Cerebellar cortex (tissue), 1 donor: ENCODE results near the gene PRSS56.

ENCODE experiments used
- DNase-seq: peaks from one replicate; pipeline ENCODE4 v3.0.0-alpha.2; 2015; ENCODE audit warnings: low spot score

Gene PRSS56

GRCh38 chr2:232486558-232487384, 33.4 kb upstream of the PRSS56 start:
- no peak for DNase-seq

- DNase-seq: no peak
Observed at GRCh38 chr2:232487385-232488096, 32.6 kb upstream of the PRSS56 start, which contains the start of gene ECEL1. TSS of gene ECEL1 (minus strand) at chr2:232487834. CDS start at chr2:232486653, 1,181 bp downstream.

- DNase-seq: no peak
Observed at GRCh38 chr2:232488097-232488711, 32.0 kb upstream of the PRSS56 start.

GRCh38 chr2:232488721-232489300, 31.4 kb upstream of the PRSS56 start:
- no peak for DNase-seq

- DNase-seq: no peak
Observed at GRCh38 chr2:232489516-232490220, 30.5 kb upstream of the PRSS56 start.

- DNase-seq: no peak
Observed at GRCh38 chr2:232490221-232491138, 29.7 kb upstream of the PRSS56 start.

DNA sequence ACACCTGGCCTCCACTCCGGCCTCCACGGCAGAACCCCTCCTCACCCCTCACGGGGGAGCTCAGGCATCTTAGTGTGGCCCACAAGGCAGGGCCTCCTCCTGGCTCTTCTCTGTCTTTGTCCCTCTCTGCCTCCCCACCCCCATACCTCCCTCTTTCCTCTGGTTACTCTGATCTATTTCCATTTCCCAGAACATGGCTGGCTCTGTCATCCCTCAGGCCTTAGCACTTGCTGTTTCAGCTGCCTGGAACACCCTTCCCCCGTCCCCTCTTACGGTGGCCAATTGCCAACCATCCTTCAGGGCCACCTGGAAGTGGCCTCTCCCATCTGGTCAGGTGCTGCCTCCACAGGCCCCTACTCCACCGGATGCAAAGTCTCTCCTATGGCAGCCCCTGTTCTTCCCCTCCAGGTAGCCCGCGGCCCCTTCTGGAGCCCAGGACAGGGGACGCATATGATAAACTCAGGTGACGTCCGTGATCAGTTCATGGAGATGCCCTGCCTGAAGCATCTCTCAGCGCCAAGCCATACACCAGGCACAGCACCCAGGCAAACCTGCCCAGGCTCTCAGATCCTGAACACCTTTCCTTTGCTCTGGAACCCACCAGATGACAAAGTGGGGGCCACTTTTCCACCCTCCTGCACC, 28.9 kb upstream of the PRSS56 start:
- no peak for DNase-seq

DNA sequence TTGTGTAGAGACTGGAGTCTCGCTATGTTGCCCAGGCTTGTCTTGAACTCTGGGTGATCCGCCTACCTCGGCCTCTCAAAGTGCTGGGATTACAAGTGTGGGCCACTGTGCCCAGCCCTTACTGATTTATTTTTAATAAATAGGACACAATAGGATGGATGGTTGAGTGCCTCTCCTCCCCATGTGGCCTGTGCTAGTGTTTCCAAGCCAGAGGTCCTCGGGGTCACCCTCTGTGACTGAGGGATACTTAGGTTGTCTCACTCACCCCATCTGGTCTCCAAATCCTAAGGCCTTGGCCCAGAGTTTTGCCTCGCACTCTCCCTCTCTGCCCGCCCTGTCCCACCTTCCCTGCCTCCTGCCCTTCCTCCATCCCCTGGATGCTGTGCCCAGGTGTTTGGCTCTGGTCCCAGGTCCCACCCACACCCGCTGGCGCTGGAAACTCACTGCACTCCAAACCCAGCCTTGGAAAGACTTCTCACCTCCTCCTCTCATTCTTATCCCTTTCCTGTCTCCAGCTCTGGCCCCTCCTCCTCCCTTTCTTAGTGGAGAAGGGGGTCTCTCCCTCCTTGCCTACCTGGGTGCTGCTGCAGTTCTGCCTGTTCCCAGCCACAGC, 27.8 kb upstream of the PRSS56 start:
- DNase-seq: no peak

GRCh38 chr2:232492963-232493700, 27.1 kb upstream of the PRSS56 start:
- DNase-seq: no peak

DNA sequence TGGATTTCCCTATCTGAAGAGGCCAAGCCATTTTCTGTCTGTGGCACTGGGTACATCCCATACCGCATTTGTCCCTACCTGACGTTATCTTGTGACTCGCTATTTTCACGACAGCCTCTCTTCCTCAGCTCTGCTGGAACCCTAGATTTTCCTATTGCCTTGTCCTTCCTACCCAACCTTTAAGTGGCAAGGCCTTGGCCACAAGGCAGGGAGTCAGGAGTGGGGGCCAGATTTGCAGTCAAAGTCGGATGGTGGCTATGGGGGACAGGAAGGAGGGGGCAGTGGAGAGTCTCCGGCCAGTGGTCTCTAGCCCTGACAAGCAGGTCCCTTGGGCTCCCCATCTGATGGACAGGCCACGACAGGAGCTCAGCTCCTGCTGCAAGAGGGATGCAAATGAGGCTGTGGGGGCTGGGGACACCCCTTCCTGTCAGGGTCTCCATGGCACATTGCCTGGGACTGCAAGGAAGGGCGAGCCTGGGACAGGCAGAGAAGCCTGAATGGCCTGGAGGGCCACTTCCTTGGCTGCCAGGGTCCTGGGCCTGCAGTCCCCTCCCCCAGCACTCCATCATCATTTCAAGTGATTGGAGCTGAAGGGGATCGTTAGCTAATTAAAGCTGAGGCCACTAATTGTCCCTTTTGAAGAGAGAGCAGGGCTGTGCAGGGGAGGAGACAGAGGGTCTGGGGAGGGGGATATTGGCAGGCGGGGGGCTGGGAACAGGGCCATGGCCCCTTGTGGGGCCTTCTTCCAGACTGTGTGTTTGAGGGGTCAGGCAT, 26.3 kb upstream of the PRSS56 start:
- no peak for DNase-seq

DNA sequence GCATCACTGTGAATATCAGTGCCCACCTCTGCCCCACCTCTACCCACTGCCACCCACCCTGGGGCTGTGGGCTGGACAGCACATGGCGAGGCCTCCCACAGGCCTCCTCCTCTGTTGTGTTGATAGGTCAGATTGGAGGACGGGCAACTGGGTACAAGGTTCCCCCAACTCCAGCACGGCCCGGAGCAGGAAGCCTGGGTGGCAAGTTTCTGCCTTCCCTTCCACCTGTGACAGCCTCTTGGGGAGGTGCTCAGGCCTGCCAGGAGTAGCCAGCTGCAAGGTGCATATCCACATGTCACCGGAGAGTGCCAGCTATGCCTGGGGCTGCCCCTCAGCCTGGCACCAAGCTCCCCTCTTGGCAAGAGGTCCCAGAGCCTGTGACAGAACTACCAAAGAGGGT, 25.6 kb upstream of the PRSS56 start:
- no peak for DNase-seq

- DNase-seq: no peak
Observed at GRCh38 chr2:232495292-232495691, 24.9 kb upstream of the PRSS56 start.

- DNase-seq: no peak
Observed at GRCh38 chr2:232496501-232497270, 23.5 kb upstream of the PRSS56 start.

- no peak for DNase-seq
Observed at GRCh38 chr2:232497348-232497747, 22.8 kb upstream of the PRSS56 start.

DNA sequence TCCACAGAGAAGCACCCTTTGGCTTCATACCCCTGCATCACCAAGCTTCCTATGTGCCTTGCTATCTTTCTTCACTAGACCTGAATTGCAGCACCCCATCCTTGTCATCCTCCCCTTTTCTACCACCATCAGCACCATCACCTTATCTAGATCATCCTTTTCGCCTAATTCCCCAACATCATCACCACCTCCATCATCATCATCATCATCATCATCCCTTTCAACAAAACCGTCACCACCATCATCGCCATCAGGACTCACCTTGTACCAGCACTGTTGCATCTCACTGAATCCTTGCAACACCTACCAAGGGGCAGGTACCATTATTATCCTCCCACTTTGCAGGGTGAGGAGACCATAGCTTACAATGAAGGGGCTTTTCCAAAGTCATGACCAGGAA, 21.7 kb upstream of the PRSS56 start:
- DNase-seq: no peak

DNA sequence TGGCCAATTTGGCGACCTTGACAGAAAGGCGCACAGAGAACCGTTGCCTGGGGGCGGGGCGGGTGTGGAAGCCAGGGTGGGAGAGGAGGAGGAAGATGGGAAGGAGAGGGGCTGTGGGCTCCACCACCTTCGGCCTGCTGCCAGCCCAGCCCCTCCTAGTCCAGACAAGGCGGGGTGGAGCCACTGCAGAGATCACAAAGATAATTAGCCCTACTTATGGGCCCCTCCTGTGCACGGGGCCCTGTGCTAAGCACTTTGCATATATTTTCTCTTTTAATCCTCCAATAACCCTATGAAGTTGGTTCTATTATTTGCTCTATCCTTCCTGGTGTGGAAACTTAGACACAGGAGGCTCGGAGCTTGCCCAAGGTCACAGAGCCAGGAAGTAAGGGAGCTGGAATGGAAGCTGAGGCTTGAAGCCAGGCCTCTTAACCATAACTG, 18.8 kb upstream of the PRSS56 start:
- no peak for DNase-seq

DNA sequence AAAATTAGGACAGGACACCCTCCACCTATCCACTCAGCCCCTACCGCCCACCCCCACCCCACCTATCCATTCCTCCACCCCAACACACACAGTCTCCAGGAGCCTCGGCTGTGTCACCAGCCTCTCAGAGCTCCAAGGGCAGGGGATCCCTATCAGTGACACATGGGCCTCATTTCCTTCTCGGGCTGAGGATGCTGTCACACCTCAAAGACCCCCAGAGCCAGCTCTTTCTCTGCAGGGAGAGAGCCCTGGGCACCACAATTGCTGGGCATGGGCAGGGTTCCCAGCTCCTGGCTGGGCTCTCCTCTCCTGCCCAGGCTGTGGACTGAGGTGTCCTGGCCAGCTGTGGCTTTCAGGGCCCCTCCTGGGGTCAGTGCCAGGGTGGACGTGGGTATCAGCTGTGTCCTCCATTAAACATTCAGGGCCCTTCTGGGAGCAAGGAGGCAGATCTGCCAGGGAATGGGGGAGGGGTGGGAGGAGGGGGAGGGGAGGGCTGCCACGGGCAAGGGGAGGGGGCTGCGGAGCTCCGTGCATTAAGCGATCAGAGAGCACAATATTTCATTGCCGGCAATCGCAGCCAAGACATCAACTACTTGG, 18.3 kb upstream of the PRSS56 start:
- DNase-seq: no peak
